NCI-H2171 treated with DMSO at 0.1 percent for 48 hours (cell line): ENCODE measurements around the gene SNRPA1.

Source experiments
- DNase-seq: peaks from one replicate; lab custom pipeline; 2025; lab: John Stamatoyannopoulos, UW

SNRPA1 gene

GRCh38 chr15:101294731-101295606 lies at the start of gene SNRPA1:
SNRPA1 (minus strand) TSS chr15:101295248; CDS start chr15:101295178, 70 bp downstream.
- DNase-seq: peak; percentile 93

- DNase-seq: no peak
Observed at GRCh38 chr15:101342056-101342455, 47.0 kb upstream of the SNRPA1 start.

- no peak for DNase-seq
Observed at GRCh38 chr15:101338502-101339057, 43.5 kb upstream of the SNRPA1 start.

- DNase-seq: no peak
Observed at GRCh38 chr15:101337976-101338375, 42.9 kb upstream of the SNRPA1 start.

- DNase-seq: peak; percentile 90
Observed at GRCh38 chr15:101333907-101334789, 39.1 kb upstream of the SNRPA1 start.

GRCh38 chr15:101332061-101332467 lies 37.0 kb upstream of the SNRPA1 start:
- no peak for DNase-seq

- no peak for DNase-seq
Observed at GRCh38 chr15:101329867-101330380, 34.9 kb upstream of the SNRPA1 start.

- no peak for DNase-seq
Observed at GRCh38 chr15:101329309-101329863, 34.3 kb upstream of the SNRPA1 start.

GRCh38 chr15:101328001-101328400 lies 33.0 kb upstream of the SNRPA1 start:
- DNase-seq: no peak

- DNase-seq: no peak
Observed at GRCh38 chr15:101327147-101327740, 32.2 kb upstream of the SNRPA1 start.

GRCh38 chr15:101326462-101327146 lies 31.6 kb upstream of the SNRPA1 start:
- DNase-seq: no peak

GRCh38 chr15:101326026-101326315 lies 30.9 kb upstream of the SNRPA1 start:
- DNase-seq: no peak

GRCh38 chr15:101325263-101326025 lies 30.4 kb upstream of the SNRPA1 start:
- DNase-seq: no peak

- no peak for DNase-seq
Observed at GRCh38 chr15:101324524-101325177, 29.6 kb upstream of the SNRPA1 start.

- no peak for DNase-seq
Observed at GRCh38 chr15:101323793-101324523, 28.9 kb upstream of the SNRPA1 start.

- no peak for DNase-seq
Observed at GRCh38 chr15:101322854-101323477, 27.9 kb upstream of the SNRPA1 start.

- no peak for DNase-seq
Observed at GRCh38 chr15:101322016-101322695, 27.1 kb upstream of the SNRPA1 start.

GRCh38 chr15:101320501-101321052 lies 25.5 kb upstream of the SNRPA1 start:
- no peak for DNase-seq
